Panc1 (cell line): ENCODE results near the gene RRN3. TPM values are rescaled to one million over a fixed set of nuclear protein-coding genes. Genes with fewer than 3 reads are reported as not detected.
A peak's percentile ranks its signal among the peaks of the same experiment; 100 is the strongest.
"Not testable (repeated sequence)": the region's sequence is repeated elsewhere in the genome, so short reads cannot be mapped to it uniquely, and the experiment has no call there.

Experiments
- ATAC-seq: fragments of 200-7000 bp; cut with Tn5 transposase; 2 replicates; pipeline ENCODE4 v1.9.1; 2020; ENCODE audit warnings: mild to moderate bottlenecking, moderate library complexity
- BruUV-seq: library from RNA; stranded (reverse); fragments of 400-500 nt; replicated peaks from 2 replicates; lab custom pipeline; 2021; lab: Mats Ljungman, UMichigan
- CTCF ChIA-PET: fragments of 300-600 bp; sonication (Branson Sonifier 250); formaldehyde crosslinking; loops from one replicate; lab custom pipeline; 2022; ENCODE audit warnings: antibody characterized with exemption; lab: Charles Lee
- POLR2A ChIA-PET: fragments of 300-600 bp; sonication (Branson Sonifier 250); formaldehyde crosslinking; loops from one replicate; lab custom pipeline; 2022; ENCODE audit warnings: antibody characterized with exemption; lab: Charles Lee
- DNase-seq: peaks from one replicate; pipeline ENCODE4 v3.0.0-alpha.2; 2010; ENCODE audit warnings: low read depth, low spot score
- H3K27ac ChIP-seq: 2 replicates; pipeline ENCODE4 v1.5.1; 2011; ENCODE audit warnings: mild to moderate bottlenecking, low read length, inconsistent platforms
- H3K27me3 ChIP-seq: fragments of 200-500 bp; sonication (Bioruptor generic); 2 replicates; pipeline ENCODE4 v1.6.0; 2014; ENCODE audit warnings: low read length, inconsistent platforms; ENCODE audit not compliant: control insufficient read depth, insufficient read depth
- H3K36me3 ChIP-seq: fragments of 200-500 bp; sonication (Bioruptor generic); 2 replicates; pipeline ENCODE4 v1.5.1; 2014; ENCODE audit warnings: inconsistent platforms, mild to moderate bottlenecking, low read length, moderate library complexity; ENCODE audit not compliant: control insufficient read depth, insufficient read depth
- H3K4me1 ChIP-seq: 2 replicates; pipeline ENCODE4 v1.5.1; 2011; ENCODE audit warnings: inconsistent platforms, mild to moderate bottlenecking, low read length, moderate library complexity; ENCODE audit not compliant: control insufficient read depth, insufficient read depth
- H3K4me3 ChIP-seq, 2 experiments: 2 replicates each; pipeline ENCODE4 v1.5.1; 2011 to 2012; ENCODE audit warnings: low read depth in 2 of 2, low read length in 2 of 2, mild to moderate bottlenecking in 2 of 2, inconsistent platforms in 1 of 2, moderate library complexity in 1 of 2
- H3K9me3 ChIP-seq: fragments of 200-500 bp; sonication (Bioruptor generic); 2 replicates; pipeline ENCODE4 v1.5.1; 2014; ENCODE audit warnings: low read depth, mild to moderate bottlenecking, inconsistent platforms, low read length, moderate library complexity; ENCODE audit not compliant: control insufficient read depth, insufficient read depth
- CTCF ChIP-seq: fragments of 450-650 bp; IDR thresholded peaks from 2 replicates; pipeline ENCODE4 v1.5.1; 2017; ENCODE audit warnings: mild to moderate bottlenecking
- POLR2AphosphoS5 ChIP-seq: IDR thresholded peaks from 2 replicates; pipeline ENCODE4 v1.6.1; 2012; ENCODE audit warnings: mild to moderate bottlenecking, low read depth, low read length, moderate library complexity
- REST ChIP-seq, 2 experiments: IDR thresholded peaks; 2 replicates each; pipeline ENCODE4 v1.6.1; 2011 to 2012; ENCODE audit warnings: low read depth in 2 of 2, control low read depth in 1 of 2, low read length in 1 of 2, mild to moderate bottlenecking in 1 of 2, moderate library complexity in 1 of 2; ENCODE audit not compliant: insufficient read depth in 1 of 2
- SIN3A ChIP-seq: IDR thresholded peaks from 2 replicates; pipeline ENCODE4 v1.6.1; 2012; ENCODE audit warnings: low read depth, mild to moderate bottlenecking, low read length, moderate library complexity, borderline replicate concordance; ENCODE audit not compliant: insufficient read depth
- TCF7L2 ChIP-seq: IDR thresholded peaks from 2 replicates; pipeline ENCODE4 v1.6.1; 2011; ENCODE audit warnings: mild to moderate bottlenecking, low read depth, low read length, inconsistent platforms
- in situ Hi-C: cut with HindIII; loops from 2 replicates; pipeline ENCODE4 v1.10.0; 2016; ENCODE audit warnings: low sequenced_read_pairs, low pct_unique_long_range_greater_than_20kb
- intact Hi-C: fragments of 100-400 bp; cut with micrococcal nuclease; formaldehyde crosslinking; loops from one replicate; pipeline ENCODE4 v1.10.0; 2022; ENCODE audit not compliant: unreplicated experiment
- total RNA-seq: library from RNA; stranded (reverse); gene quantifications from one replicate; pipeline ENCODE4 v1.2.1, GENCODE V29; 2021; ENCODE audit not compliant: unreplicated experiment

The RRN3 gene
- total RNA-seq, 1 experiment from 2014 or later, result 66.0 TPM

GRCh38 chr16:15141586-15141985 lies 47.5 kb upstream of the RRN3 start:
- no TSS peak for BruUV-seq
- H3K27me3 ChIP-seq, result no peaks in the 10 kb centered on the region
- intact Hi-C loops, result no loop called here
- DNase-seq (no peak), ATAC-seq (no peak)
- in situ Hi-C loops, result no loop called here
- peaks cover 21% of the 10 kb centered on the region for H3K4me1 ChIP-seq
- POLR2A ChIA-PET, result no interaction called here
- no peak overlapping the region for H3K4me3 ChIP-seq
- TF ChIP-seq REST (IDR thresholded peaks at IDR 0.05; ENCODE audit: insufficient read depth in 1 of 2, low read depth in 2 of 2, low read length in 1 of 2), result no peak
- TF ChIP-seq POLR2AphosphoS5, result no peak
- TF ChIP-seq CTCF, result no peak
- no peak for TF ChIP-seq TCF7L2
- TF ChIP-seq SIN3A, result no peak
- CTCF ChIA-PET, result no interaction called here
- H3K9me3 ChIP-seq, result no peaks in the 10 kb centered on the region
- no peak overlapping the region; the same call in 1 of the 2 replicates for H3K27ac ChIP-seq
- H3K36me3 ChIP-seq, result no peaks in the 10 kb centered on the region

GRCh38 chr16:15140444-15141365 lies 46.6 kb upstream of the RRN3 start:
- peak; percentile 49 for ATAC-seq
- H3K36me3 ChIP-seq, CTCF ChIA-PET, DNase-seq, POLR2A ChIA-PET, H3K27ac ChIP-seq, H3K9me3 ChIP-seq, BruUV-seq, intact Hi-C loops, in situ Hi-C loops, H3K27me3 ChIP-seq, H3K4me3 ChIP-seq: not testable (repeated sequence)
- peaks cover 21% of the 10 kb centered on the region for H3K4me1 ChIP-seq

- H3K27ac ChIP-seq, H3K4me3 ChIP-seq, BruUV-seq, POLR2A ChIA-PET, H3K27me3 ChIP-seq, H3K9me3 ChIP-seq, DNase-seq, CTCF ChIA-PET, ATAC-seq, H3K36me3 ChIP-seq, in situ Hi-C loops, H3K4me1 ChIP-seq, intact Hi-C loops: not testable (repeated sequence)
Observed at GRCh38 chr16:15137514-15137913, 43.4 kb upstream of the RRN3 start.

GRCh38 chr16:15135483-15136360 lies 41.6 kb upstream of the RRN3 start:
- H3K9me3 ChIP-seq, DNase-seq, H3K36me3 ChIP-seq, POLR2A ChIA-PET, CTCF ChIA-PET, H3K27me3 ChIP-seq, H3K27ac ChIP-seq, H3K4me3 ChIP-seq, in situ Hi-C loops, BruUV-seq, intact Hi-C loops, H3K4me1 ChIP-seq: not testable (repeated sequence)
- ATAC-seq, result peak; percentile 74
